Neural progenitor cell (in vitro differentiated cells): Measurements from ENCODE around the gene KIAA0825. TPM values are rescaled to one million over a fixed set of nuclear protein-coding genes. Genes with fewer than 3 reads are reported as not detected.

ENCODE experiments used
- DNase-seq: peaks from one replicate; pipeline ENCODE4 v3.0.0-alpha.2; 2016; ENCODE audit warnings: low spot score
- H2AFZ ChIP-seq: fragments of 200-600 bp; sonication (generic); replicated peaks from 2 replicates; pipeline ENCODE4 v1.6.1; 2016; ENCODE audit warnings: antibody characterized with exemption
- H3F3A ChIP-seq: fragments of 200-600 bp; sonication (generic); 2 replicates; pipeline ENCODE4 v1.6.1; 2016; ENCODE audit warnings: antibody characterized with exemption, low read depth
- H3K27ac ChIP-seq: fragments of 200-600 bp; sonication (generic); 2 replicates; pipeline ENCODE4 v1.5.1; 2016; ENCODE audit warnings: mild to moderate bottlenecking
- H3K27me3 ChIP-seq: fragments of 200-600 bp; sonication (generic); 2 replicates; pipeline ENCODE4 v1.6.1; 2016; ENCODE audit warnings: mild to moderate bottlenecking, moderate library complexity
- H3K36me3 ChIP-seq: fragments of 200-600 bp; sonication (generic); 2 replicates; pipeline ENCODE4 v1.5.1; 2016
- H3K4me1 ChIP-seq: fragments of 200-600 bp; sonication (generic); 2 replicates; pipeline ENCODE4 v1.6.1; 2016; ENCODE audit warnings: mixed run types
- H3K4me2 ChIP-seq: fragments of 200-600 bp; sonication (generic); 2 replicates; pipeline ENCODE4 v1.6.1; 2016
- H3K4me3 ChIP-seq: fragments of 200-600 bp; sonication (generic); 2 replicates; pipeline ENCODE4 v1.5.1; 2016
- H3K79me2 ChIP-seq: fragments of 200-600 bp; sonication (generic); 2 replicates; pipeline ENCODE4 v1.6.1; 2016; ENCODE audit warnings: low read depth
- H3K9ac ChIP-seq: fragments of 200-600 bp; sonication (generic); 2 replicates; pipeline ENCODE4 v1.6.1; 2016
- H3K9me3 ChIP-seq: fragments of 200-600 bp; sonication (generic); 2 replicates; pipeline ENCODE4 v1.5.1; 2016; ENCODE audit warnings: low read depth
- H4K20me1 ChIP-seq: fragments of 200-600 bp; sonication (generic); 2 replicates; pipeline ENCODE4 v1.6.1; 2016; ENCODE audit warnings: low read depth
- H3K27ac Mint-ChIP-seq: 3 replicates; pipeline ENCODE4 v1.8.0; 2021; ENCODE audit warnings: mixed read lengths
- H3K27me3 Mint-ChIP-seq: 2 replicates; pipeline ENCODE4 v1.8.0; 2022; ENCODE audit warnings: low read depth, mild to moderate bottlenecking, inconsistent platforms, moderate library complexity, mixed read lengths; ENCODE audit not compliant: insufficient read depth
- H3K36me3 Mint-ChIP-seq: 3 replicates; pipeline ENCODE4 v1.8.0; 2021; ENCODE audit warnings: mixed read lengths
- H3K4me1 Mint-ChIP-seq: 3 replicates; pipeline ENCODE4 v1.8.0; 2021; ENCODE audit warnings: mixed read lengths
- H3K4me3 Mint-ChIP-seq: 3 replicates; pipeline ENCODE4 v1.8.0; 2021; ENCODE audit warnings: mild to moderate bottlenecking, moderate library complexity, mixed read lengths
- H3K9me3 Mint-ChIP-seq: 3 replicates; pipeline ENCODE4 v1.8.0; 2020; ENCODE audit warnings: mixed read lengths
- EZH2 ChIP-seq: fragments of 200-600 bp; sonication (generic); IDR thresholded peaks from 2 replicates; pipeline ENCODE4 v1.6.1; 2017; ENCODE audit warnings: antibody characterized with exemption, mild to moderate bottlenecking, moderate library complexity
- EZH2phosphoT487 ChIP-seq: fragments of 200-600 bp; sonication (generic); IDR thresholded peaks from 2 replicates; pipeline ENCODE4 v1.6.1; 2017; ENCODE audit warnings: antibody characterized with exemption
- total RNA-seq: library from RNA; depleted of rRNA; stranded (reverse); fragments of >200 nt; gene quantifications from 2 replicates; pipeline ENCODE4 v1.2.3, GENCODE V29; 2015; ENCODE audit warnings: low replicate concordance
- TF ChIP-seq, protein P1 (sequence below): fragments of 200-600 bp; sonication (generic); IDR thresholded peaks from 2 replicates; pipeline ENCODE4 v1.5.1; 2017; ENCODE audit warnings: antibody characterized with exemption, mild to moderate bottlenecking

Gene KIAA0825
- total RNA-seq, 1 donor from 2014 or later = 3.7 TPM

DNA sequence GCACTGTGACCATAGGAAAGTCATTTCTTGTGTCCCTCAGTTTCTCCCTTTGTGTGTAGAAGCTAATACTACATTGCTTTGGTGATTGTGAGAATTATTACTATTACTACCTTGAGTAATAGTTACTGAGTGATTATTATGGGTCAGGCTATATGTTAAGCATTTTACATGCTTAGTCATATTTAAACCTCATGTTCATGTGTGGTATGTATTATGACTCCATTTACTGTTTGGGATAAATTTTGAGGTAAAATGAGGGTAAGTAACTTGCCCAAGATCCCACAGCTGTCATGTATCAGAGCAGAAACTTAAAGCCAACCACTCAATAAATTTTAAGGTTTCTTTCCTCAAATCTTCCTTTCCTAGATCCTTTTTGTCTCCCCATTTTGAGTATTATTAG is 28.4 kb upstream of the KIAA0825 start:
- no peaks in the 10 kb centered on the region for H3K4me1 ChIP-seq
- Mint-ChIP-seq H3K9me3 (peaks cover 2% of the 10 kb centered on the region), H3K4me1 (no peaks in the 10 kb centered on the region), H3K27me3 (no peaks in the 10 kb centered on the region), H3K4me3 (no peak overlapping the region), H3K36me3 (peaks cover 33% of the 10 kb centered on the region), H3K27ac (no peak overlapping the region)
- H3K9me3 ChIP-seq = no peaks in the 10 kb centered on the region
- H4K20me1 ChIP-seq = no peaks in the 10 kb centered on the region
- H3K4me2 ChIP-seq = no peak overlapping the region
- no peak overlapping the region for H2AFZ ChIP-seq
- no peak overlapping the region for H3K27ac ChIP-seq
- TF ChIP-seq EZH2phosphoT487 = no peak
- TF ChIP-seq EZH2 = no peak
- TF ChIP-seq, protein P1, sequence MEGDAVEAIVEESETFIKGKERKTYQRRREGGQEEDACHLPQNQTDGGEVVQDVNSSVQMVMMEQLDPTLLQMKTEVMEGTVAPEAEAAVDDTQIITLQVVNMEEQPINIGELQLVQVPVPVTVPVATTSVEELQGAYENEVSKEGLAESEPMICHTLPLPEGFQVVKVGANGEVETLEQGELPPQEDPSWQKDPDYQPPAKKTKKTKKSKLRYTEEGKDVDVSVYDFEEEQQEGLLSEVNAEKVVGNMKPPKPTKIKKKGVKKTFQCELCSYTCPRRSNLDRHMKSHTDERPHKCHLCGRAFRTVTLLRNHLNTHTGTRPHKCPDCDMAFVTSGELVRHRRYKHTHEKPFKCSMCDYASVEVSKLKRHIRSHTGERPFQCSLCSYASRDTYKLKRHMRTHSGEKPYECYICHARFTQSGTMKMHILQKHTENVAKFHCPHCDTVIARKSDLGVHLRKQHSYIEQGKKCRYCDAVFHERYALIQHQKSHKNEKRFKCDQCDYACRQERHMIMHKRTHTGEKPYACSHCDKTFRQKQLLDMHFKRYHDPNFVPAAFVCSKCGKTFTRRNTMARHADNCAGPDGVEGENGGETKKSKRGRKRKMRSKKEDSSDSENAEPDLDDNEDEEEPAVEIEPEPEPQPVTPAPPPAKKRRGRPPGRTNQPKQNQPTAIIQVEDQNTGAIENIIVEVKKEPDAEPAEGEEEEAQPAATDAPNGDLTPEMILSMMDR = no peak
- no peaks in the 10 kb centered on the region for H3K36me3 ChIP-seq
- no peaks in the 10 kb centered on the region for H3K27me3 ChIP-seq
- no peaks in the 10 kb centered on the region for H3F3A ChIP-seq
- H3K4me3 ChIP-seq = no peak overlapping the region
- peaks cover 14% of the 10 kb centered on the region for H3K79me2 ChIP-seq
- no peak for DNase-seq
- no peak overlapping the region for H3K9ac ChIP-seq

DNA sequence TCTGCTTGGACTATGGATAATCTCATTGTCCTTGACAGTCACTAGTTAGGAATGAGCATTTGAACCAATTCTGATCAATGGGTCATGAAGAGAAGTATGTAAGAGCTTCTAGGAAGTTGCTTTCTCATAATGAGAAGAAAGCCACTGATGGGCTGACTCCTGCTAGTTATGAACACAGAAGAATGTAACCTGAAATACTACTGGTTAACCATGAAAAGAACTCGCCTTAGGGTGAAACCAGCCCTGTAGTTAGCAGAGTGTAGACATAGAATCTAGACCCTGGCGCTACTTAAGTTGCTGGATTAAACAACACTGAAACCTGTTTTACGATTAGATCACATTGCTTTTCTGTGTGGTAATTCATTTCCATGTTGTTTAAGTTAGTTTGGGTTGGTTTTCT is 26.6 kb upstream of the KIAA0825 start:
- Mint-ChIP-seq H3K27me3 (no peaks in the 10 kb centered on the region), H3K27ac (no peak overlapping the region), H3K4me3 (no peak overlapping the region), H3K4me1 (no peaks in the 10 kb centered on the region), H3K36me3 (peaks cover 43% of the 10 kb centered on the region), H3K9me3 (peaks cover 16% of the 10 kb centered on the region)
- no peaks in the 10 kb centered on the region for H3K4me1 ChIP-seq
- no peak overlapping the region for H2AFZ ChIP-seq
- no peak overlapping the region for H3K4me2 ChIP-seq
- no peak overlapping the region for H3K9ac ChIP-seq
- peaks cover 31% of the 10 kb centered on the region for H3K79me2 ChIP-seq
- H3K27ac ChIP-seq = no peak overlapping the region
- DNase-seq = no peak
- H3K4me3 ChIP-seq = no peak overlapping the region
- peaks cover 8% of the 10 kb centered on the region for H3K36me3 ChIP-seq
- no peaks in the 10 kb centered on the region for H3F3A ChIP-seq
- H3K9me3 ChIP-seq = no peaks in the 10 kb centered on the region
- TF ChIP-seq, protein P1 = no peak
- TF ChIP-seq EZH2 = no peak
- TF ChIP-seq EZH2phosphoT487 = no peak
- no peaks in the 10 kb centered on the region for H3K27me3 ChIP-seq
- H4K20me1 ChIP-seq = no peaks in the 10 kb centered on the region

DNA sequence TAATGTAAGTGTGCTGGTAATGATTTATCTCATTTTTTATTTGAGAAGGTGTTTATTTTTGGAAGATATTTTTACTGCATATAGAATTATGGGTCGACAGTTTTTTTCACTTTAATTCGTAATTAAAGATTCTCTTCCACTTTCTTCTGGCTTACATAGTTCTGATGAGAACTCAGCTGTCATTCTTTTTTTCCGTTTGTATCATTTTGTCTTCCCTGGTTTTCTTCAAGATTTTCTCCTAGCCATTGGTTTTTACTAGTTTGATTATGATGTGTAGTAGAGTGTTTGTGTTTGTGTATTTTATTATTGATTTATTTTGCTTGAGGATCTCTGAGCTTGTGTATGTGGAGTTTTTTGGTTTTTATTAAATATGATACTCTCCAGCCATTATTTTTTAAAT is 21.8 kb upstream of the KIAA0825 start:
- H3K4me1 Mint-ChIP-seq = no peaks in the 10 kb centered on the region
- peaks cover 27% of the 10 kb centered on the region for H3K36me3 ChIP-seq
- no peak overlapping the region for H3K27ac ChIP-seq
- H3K27me3 ChIP-seq = no peaks in the 10 kb centered on the region
- H3K4me3 Mint-ChIP-seq = no peak overlapping the region
- H3K27me3 Mint-ChIP-seq = peaks cover 6% of the 10 kb centered on the region
- H3K79me2 ChIP-seq = peaks cover 78% of the 10 kb centered on the region
- no peak overlapping the region for H3K9ac ChIP-seq
- H4K20me1 ChIP-seq = no peaks in the 10 kb centered on the region
- H3K27ac Mint-ChIP-seq = no peak overlapping the region
- no peaks in the 10 kb centered on the region for H3F3A ChIP-seq
- TF ChIP-seq, protein P1 = no peak
- TF ChIP-seq EZH2 (no peak), EZH2phosphoT487 (no peak)
- H3K9me3 Mint-ChIP-seq = peaks cover 55% of the 10 kb centered on the region
- H3K4me1 ChIP-seq = no peaks in the 10 kb centered on the region
- peaks cover 72% of the 10 kb centered on the region for H3K36me3 Mint-ChIP-seq
- no peak overlapping the region for H2AFZ ChIP-seq
- H3K4me3 ChIP-seq = no peak overlapping the region
- H3K9me3 ChIP-seq = no peaks in the 10 kb centered on the region
- no peak for DNase-seq
- H3K4me2 ChIP-seq = no peak overlapping the region
